ENCODE measurements around the gene OR7C2.

The OR7C2 gene

DNA sequence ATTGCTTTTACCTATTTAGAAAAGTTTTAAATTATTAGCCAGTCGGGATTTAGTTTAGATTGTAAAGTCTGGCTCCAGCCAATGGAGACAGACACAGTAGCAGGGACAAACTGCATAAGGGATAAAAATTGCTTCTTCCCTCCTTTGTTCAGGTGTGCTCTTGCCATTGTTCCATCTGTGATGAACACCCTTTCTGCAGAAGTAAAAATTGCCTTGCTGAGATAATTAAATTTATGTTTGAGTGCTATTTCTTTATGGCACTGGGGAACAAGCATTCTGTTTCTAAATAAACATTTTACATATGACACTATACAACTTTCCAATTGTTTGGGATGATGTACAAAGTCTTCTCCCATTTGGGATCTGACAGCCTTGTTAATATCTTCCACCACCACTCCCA is 18.0 kb downstream of the OR7C2 start:
- Histone ChIP-seq H3K4me1 (ENCODE audit: insufficient read depth, low read length) (no peaks in the 10 kb centered on the region), H3K9me3 (ENCODE audit: control insufficient read depth, insufficient read depth, low read length) (peaks cover 10% of the 10 kb centered on the region), H3K9ac (ENCODE audit: low read depth, low read length) (no peak overlapping the region), H3K36me3 (ENCODE audit: insufficient read depth, low read length) (no peaks in the 10 kb centered on the region)

DNA sequence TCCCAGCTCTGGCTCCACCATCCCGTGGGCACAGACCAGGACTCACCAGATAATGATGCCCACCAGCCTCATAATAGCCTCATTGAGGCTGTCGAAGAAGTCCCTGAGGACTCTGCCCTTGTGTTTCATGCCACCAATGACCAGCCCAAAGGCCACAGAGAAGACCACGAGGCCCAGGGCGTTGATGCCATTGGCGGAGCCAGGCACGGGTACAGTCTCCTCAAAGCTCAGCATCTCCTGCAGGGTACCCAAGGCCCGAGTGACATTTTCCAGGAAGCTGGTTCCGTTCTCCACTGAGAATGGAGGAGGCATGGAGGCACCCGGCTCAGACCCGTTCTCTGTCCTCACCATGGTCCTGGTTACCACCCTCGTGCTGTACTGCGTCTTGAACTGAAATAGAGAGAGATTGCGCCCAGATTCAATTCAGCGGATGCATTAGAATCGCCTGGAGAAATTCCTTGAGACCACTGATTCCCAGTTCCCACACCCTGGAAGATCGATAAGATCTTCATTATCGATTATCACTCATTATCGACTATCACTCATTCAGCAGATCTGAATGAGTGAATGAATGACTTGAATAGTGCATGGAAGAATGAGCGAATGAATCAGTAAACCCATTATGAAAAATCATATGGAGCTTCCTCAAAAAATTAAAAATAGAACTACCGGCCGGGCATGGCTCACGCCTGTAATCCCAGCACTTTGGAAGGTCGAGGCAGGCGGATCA is 20.8 kb downstream of the OR7C2 start:
- H3K36me3 ChIP-seq (ENCODE audit: insufficient read depth, low read length) = no peaks in the 10 kb centered on the region
- no peaks in the 10 kb centered on the region for H3K4me1 ChIP-seq (ENCODE audit: insufficient read depth, low read length)
- peaks cover 10% of the 10 kb centered on the region; the same call in 1 of the 2 replicates for H3K9me3 ChIP-seq (ENCODE audit: control insufficient read depth, insufficient read depth, low read length)
- H3K9ac ChIP-seq (ENCODE audit: low read depth, low read length) = no peak overlapping the region

DNA sequence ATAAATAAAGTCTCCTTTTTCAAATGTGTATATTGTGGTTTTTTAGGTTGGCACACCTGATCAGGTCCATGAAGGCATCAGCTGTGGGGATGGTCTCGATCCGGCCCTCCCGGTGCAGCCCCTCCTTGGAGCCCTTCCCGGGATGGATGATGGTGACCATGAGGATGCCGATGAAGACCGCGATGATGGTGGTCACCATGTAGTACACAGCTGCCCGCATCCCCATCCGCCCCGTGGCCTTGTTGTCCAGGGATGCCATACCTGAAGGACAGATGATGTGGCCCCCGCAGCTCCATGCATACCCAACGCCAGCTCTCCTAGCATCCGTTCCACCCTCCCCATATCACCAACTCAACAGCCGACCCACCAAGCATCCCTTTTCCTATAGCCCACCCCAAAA is 27.0 kb downstream of the OR7C2 start:
- H3K4me1 ChIP-seq (ENCODE audit: insufficient read depth, low read length) = no peaks in the 10 kb centered on the region
- no peak overlapping the region for H3K9ac ChIP-seq (ENCODE audit: low read depth, low read length)
- H3K36me3 ChIP-seq (ENCODE audit: insufficient read depth, low read length) = no peaks in the 10 kb centered on the region
- H3K9me3 ChIP-seq (ENCODE audit: control insufficient read depth, insufficient read depth, low read length) = no peaks in the 10 kb centered on the region

DNA sequence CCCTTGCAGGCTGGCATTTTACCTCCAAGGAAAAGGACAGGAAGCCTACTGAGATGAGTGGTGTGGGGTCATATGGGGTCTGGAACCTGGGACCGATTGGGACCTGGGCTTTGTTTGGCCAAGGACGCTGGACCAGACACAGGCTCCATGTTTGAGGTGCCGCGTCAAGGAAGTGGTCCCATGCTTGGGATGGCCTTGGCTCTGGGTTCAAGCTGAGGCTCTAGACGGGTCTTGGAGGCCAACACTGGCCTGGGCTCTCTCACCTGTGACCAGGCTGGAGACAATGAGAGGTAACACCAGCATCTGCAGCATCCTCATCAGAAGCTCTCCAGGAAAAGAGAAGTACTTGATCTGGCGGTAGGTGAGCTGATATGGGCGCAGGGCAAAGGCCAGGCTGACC is 30.2 kb downstream of the OR7C2 start:
- no peaks in the 10 kb centered on the region for H3K36me3 ChIP-seq (ENCODE audit: insufficient read depth, low read length)
- no peak overlapping the region for H3K9ac ChIP-seq (ENCODE audit: low read depth, low read length)
- no peaks in the 10 kb centered on the region for H3K4me1 ChIP-seq (ENCODE audit: insufficient read depth, low read length)
- no peaks in the 10 kb centered on the region for H3K9me3 ChIP-seq (ENCODE audit: control insufficient read depth, insufficient read depth, low read length)

DNA sequence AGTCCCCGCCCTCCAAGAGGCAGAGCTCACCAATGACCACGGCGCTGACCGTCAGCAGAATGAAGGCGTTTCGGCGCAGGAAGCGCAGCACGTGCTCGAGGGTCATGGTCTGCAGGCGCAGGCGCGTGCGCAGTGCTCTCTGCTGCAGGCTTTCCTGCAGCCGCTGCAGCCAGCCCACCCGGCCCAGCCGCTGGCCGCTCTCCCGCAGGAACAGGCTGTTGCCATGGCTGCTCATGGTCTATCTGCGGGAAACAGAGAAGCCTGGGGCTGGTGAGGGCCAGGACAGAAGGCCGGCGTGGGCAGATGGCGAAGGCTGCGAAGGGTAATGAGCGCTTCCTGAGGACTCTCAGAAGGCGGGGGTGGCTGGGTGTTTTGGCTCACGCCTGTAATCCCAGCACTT is 31.4 kb downstream of the OR7C2 start:
- Histone ChIP-seq H3K9ac (ENCODE audit: low read depth, low read length) (no peak overlapping the region), H3K4me1 (ENCODE audit: insufficient read depth, low read length) (no peaks in the 10 kb centered on the region), H3K36me3 (ENCODE audit: insufficient read depth, low read length) (no peaks in the 10 kb centered on the region), H3K9me3 (ENCODE audit: control insufficient read depth, insufficient read depth, low read length) (no peaks in the 10 kb centered on the region)

DNA sequence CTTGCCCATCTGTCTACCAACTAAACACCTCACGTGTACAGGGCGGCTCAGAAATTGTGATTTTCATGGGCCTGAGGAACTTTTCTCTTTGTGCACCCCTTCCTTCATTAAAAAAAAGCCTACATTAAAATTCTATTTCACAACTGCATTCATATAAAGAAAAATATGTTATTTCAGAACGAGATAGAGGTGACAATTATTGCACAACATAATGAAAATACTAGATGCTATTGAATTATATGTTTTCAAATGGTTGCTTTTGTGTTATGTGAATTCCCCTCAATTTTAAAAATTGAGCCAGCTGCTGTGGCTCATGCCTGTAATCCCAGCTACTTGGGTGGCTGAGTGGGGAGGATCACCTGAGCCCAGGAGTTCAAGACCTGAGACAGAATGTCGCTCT is 33.2 kb downstream of the OR7C2 start:
- Histone ChIP-seq H3K9ac (ENCODE audit: low read depth, low read length) (no peak overlapping the region), H3K4me1 (ENCODE audit: insufficient read depth, low read length) (peaks cover 4% of the 10 kb centered on the region; the same call in 1 of the 2 replicates), H3K9me3 (ENCODE audit: control insufficient read depth, insufficient read depth, low read length) (no peaks in the 10 kb centered on the region), H3K36me3 (ENCODE audit: insufficient read depth, low read length) (no peaks in the 10 kb centered on the region)

DNA sequence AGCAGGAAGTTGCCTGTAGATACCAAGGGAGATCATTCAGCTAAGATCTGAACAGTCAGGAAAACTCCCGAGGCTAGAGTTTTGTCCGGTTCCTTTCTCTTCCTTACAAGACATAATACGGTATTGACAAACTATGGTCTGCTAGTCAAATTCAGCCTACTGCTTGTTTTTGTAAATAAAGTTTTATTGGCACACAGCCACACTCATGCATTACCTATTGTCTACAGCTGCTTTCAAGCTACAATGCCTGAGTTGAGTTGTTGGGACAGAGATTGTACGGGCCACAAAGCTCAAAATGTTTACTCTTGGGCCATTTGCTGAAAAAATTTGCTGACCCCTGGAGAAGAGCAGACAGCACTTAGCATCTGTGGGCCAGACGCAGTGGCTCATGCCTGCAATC is 35.8 kb downstream of the OR7C2 start:
- H3K9me3 ChIP-seq (ENCODE audit: control insufficient read depth, insufficient read depth, low read length) = no peaks in the 10 kb centered on the region
- no peak overlapping the region for H3K9ac ChIP-seq (ENCODE audit: low read depth, low read length)
- H3K36me3 ChIP-seq (ENCODE audit: insufficient read depth, low read length) = no peaks in the 10 kb centered on the region
- H3K4me1 ChIP-seq (ENCODE audit: insufficient read depth, low read length) = peaks cover 4% of the 10 kb centered on the region; the same call in 1 of the 2 replicates

DNA sequence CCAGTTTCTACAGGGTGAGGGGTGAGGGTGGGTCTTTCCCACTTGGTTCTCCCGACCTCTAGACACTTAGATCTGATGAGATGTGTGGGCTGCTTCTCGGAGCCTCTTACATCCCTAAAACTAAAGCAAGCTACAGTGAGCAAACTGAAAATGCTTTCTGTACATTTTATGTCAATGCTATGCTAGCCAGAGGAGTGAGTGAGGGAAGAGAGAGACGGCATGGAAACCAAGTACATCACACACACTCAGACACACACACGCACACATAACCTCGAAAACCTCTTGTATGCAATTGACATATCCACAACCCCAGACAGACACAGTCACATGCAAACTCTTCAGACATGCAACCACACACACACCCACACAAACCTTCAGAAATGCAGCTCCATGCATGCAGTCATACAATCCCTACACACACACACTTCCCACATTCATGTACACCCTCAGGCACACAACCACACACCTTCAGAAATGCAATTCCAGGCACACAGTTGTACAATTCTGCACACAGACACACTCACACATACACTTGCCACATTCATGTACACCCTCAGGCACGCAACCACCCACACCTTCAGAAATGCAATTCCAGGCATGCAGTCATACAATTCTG is 37.0 kb downstream of the OR7C2 start:
- Histone ChIP-seq H3K36me3 (ENCODE audit: insufficient read depth, low read length) (no peaks in the 10 kb centered on the region), H3K9ac (ENCODE audit: low read depth, low read length) (no peak overlapping the region; the same call in 1 of the 2 replicates), H3K9me3 (ENCODE audit: control insufficient read depth, insufficient read depth, low read length) (no peaks in the 10 kb centered on the region), H3K4me1 (ENCODE audit: insufficient read depth, low read length) (peaks cover 4% of the 10 kb centered on the region; the same call in 1 of the 2 replicates)

DNA sequence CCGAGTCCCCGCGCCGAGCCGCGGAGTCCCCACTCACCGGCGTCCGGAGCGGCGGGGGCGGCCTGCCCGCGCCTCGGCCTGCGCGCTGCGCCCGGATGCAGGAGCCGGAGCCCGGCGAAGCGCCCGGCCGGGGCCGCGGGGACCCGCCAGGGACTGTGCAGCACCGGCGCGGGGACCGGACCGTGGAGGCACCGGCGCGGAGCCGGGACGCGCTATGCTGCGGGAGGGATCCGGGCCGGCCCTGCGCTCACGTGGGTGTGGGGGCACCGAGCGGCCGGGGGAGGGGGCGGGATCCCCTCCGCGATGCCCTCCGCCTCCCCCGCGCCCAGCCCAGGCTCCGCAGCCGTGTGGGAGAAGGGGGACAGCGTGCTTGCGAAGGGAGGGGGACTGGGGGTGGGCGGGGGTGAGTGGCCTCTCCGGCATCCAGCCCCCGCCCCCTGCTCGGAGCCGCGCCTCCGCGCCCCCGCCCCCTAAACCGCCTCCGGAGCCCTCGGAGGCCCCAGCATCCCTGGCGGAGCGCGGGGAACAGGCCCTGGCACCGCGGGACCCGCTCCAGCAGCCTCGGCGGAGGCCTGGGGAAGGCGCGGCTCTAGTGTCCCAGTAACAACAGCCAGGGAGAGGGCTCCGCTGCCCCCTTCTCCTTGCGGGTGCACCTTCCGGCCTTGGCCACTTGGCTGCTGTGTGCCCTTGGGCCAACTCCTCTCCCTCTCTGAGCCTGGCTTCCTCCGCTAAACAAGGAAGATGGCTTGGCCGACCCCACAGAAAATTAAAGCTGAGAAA is 38.4 kb downstream of the OR7C2 start, which contains the start of gene SLC1A6:
Gene SLC1A6, minus strand, starts transcription at position 389 of the 780 bp plus-strand sequence. CDS start 6,954 bp downstream, outside the sequence.
- H3K4me1 ChIP-seq (ENCODE audit: insufficient read depth, low read length) = peaks cover 4% of the 10 kb centered on the region; the same call in 1 of the 2 replicates
- no peaks in the 10 kb centered on the region for H3K36me3 ChIP-seq (ENCODE audit: insufficient read depth, low read length)
- peak within 1 kb of the TSS; percentile 70 for H3K9ac ChIP-seq (ENCODE audit: low read depth, low read length)
- no peaks in the 10 kb centered on the region for H3K9me3 ChIP-seq (ENCODE audit: control insufficient read depth, insufficient read depth, low read length)

DNA sequence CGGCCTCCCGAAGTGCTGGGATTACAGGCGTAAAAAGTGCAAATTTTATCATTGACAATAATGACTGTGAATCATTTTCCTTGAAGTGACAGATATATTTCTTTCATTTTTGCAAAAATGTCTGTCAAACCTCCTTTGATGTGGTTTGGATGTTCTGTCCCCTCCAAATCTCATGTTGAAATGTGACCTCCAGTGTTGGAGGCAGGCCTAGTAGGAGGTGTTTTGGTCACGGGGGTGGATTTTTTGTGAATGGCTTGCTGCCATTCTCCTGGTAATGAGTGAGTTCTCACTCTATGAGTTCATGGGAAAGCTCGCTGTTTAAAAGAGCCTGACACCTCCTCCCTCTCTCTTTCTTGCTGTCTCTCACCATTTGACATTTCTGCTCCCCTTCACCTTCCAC is 43.8 kb downstream of the OR7C2 start:
- H3K36me3 ChIP-seq (ENCODE audit: insufficient read depth, low read length) = no peaks in the 10 kb centered on the region
- H3K9ac ChIP-seq (ENCODE audit: low read depth, low read length) = no peak overlapping the region
- H3K9me3 ChIP-seq (ENCODE audit: control insufficient read depth, insufficient read depth, low read length) = no peaks in the 10 kb centered on the region
- H3K4me1 ChIP-seq (ENCODE audit: insufficient read depth, low read length) = no peaks in the 10 kb centered on the region

Data from ES-I3 (cell line).